Measurements from ENCODE around the gene TNIP2.

- TF ChIP-seq CTCF (IDR thresholded peaks at IDR 0.05; ENCODE audit: extremely low read depth in 1 of 2, insufficient read depth in 1 of 2, low read depth in 1 of 2, low read length in 2 of 2): no peak
- TF ChIP-seq POLR2A (IDR thresholded peaks at IDR 0.05; ENCODE audit: low read depth, low read length): no peak
- no peak for TF ChIP-seq JUN (IDR thresholded peaks at IDR 0.05; ENCODE audit: borderline replicate concordance, insufficient read depth, insufficient read length, low read depth)
- no peak for TF ChIP-seq EZH2 (IDR thresholded peaks at IDR 0.05; ENCODE audit: borderline replicate concordance, low read depth, low read length, severe bottlenecking)
- TF ChIP-seq POLR2AphosphoS5 (IDR thresholded peaks at IDR 0.05; ENCODE audit: insufficient read depth, low read depth, low read length): no peak
- TF ChIP-seq MAX (IDR thresholded peaks at IDR 0.05; ENCODE audit: insufficient read depth, insufficient read length): no peak
Observed at GRCh38 chr4:2731907-2732317, 24.2 kb downstream of the TNIP2 start.

All from endothelial cell of umbilical vein (primary cell).